WTC11 (cell line): ENCODE results near the gene ZFP69. TPM values are rescaled to one million over a fixed set of nuclear protein-coding genes. Genes with fewer than 3 reads are reported as not detected.

ENCODE experiments used
- AFF4 ChIP-seq: sonication (generic); formaldehyde crosslinking; IDR thresholded peaks from 2 replicates; pipeline ENCODE4 v1.8.1; 2023; ENCODE audit warnings: mild to moderate bottlenecking, missing genetic modification reagents, borderline replicate concordance
- CREB1 ChIP-seq: sonication (generic); formaldehyde crosslinking; IDR thresholded peaks from 2 replicates; pipeline ENCODE4 v1.8.0; 2023; ENCODE audit warnings: mild to moderate bottlenecking, missing genetic modification reagents
- JAZF1 ChIP-seq: fragments of 250-450 bp; sonication (Bioruptor Pico); IDR thresholded peaks from 2 replicates; pipeline ENCODE4 v1.9.0; 2021; ENCODE audit warnings: moderate library complexity, mild to moderate bottlenecking, inconsistent platforms
- MYBL2 ChIP-seq: sonication (generic); formaldehyde crosslinking; IDR thresholded peaks from 2 replicates; pipeline ENCODE4 v1.8.1; 2023; ENCODE audit warnings: mild to moderate bottlenecking, moderate library complexity, missing genetic modification reagents
- NR3C1 ChIP-seq: sonication (generic); formaldehyde crosslinking; conservative IDR thresholded peaks from 2 replicates; pipeline ENCODE4 v1.8.1; 2023; ENCODE audit warnings: low read depth, mild to moderate bottlenecking, missing genetic modification reagents
- RORB ChIP-seq: fragments of 250-450 bp; sonication (Bioruptor Pico); IDR thresholded peaks from 2 replicates; pipeline ENCODE4 v1.9.0; 2021; ENCODE audit warnings: mild to moderate bottlenecking
- SMAD3 ChIP-seq: sonication (generic); formaldehyde crosslinking; IDR thresholded peaks from 2 replicates; pipeline ENCODE4 v1.8.0; 2022; ENCODE audit warnings: missing genetic modification reagents, mild to moderate bottlenecking, borderline replicate concordance
- SMAD4 ChIP-seq: sonication (generic); formaldehyde crosslinking; IDR thresholded peaks from 2 replicates; pipeline ENCODE4 v1.8.0; 2022; ENCODE audit warnings: mild to moderate bottlenecking, missing genetic modification reagents
- SOX15 ChIP-seq: fragments of 250-450 bp; sonication (Bioruptor Pico); IDR thresholded peaks from 2 replicates; pipeline ENCODE4 v1.9.0; 2021; ENCODE audit warnings: mild to moderate bottlenecking
- SP1 ChIP-seq: sonication (generic); formaldehyde crosslinking; conservative IDR thresholded peaks from 2 replicates; pipeline ENCODE4 v1.8.1; 2022; ENCODE audit warnings: missing genetic modification reagents
- STAT6 ChIP-seq: sonication (generic); formaldehyde crosslinking; conservative IDR thresholded peaks from 2 replicates; pipeline ENCODE4 v1.8.1; 2023; ENCODE audit warnings: mild to moderate bottlenecking, low read depth, missing genetic modification reagents, moderate library complexity
- TEAD1 ChIP-seq: sonication (generic); formaldehyde crosslinking; IDR thresholded peaks from 2 replicates; pipeline ENCODE4 v1.8.0; 2022; ENCODE audit warnings: mild to moderate bottlenecking, missing genetic modification reagents
- USF2 ChIP-seq: sonication (generic); formaldehyde crosslinking; IDR thresholded peaks from 2 replicates; pipeline ENCODE4 v1.8.1; 2023; ENCODE audit warnings: mild to moderate bottlenecking, missing genetic modification reagents, moderate library complexity
- ZNF263 ChIP-seq: sonication (generic); formaldehyde crosslinking; IDR thresholded peaks from 2 replicates; pipeline ENCODE4 v1.8.1; 2022; ENCODE audit warnings: low read depth, mild to moderate bottlenecking, moderate library complexity, missing genetic modification reagents
- ZNF317 ChIP-seq: sonication (generic); formaldehyde crosslinking; IDR thresholded peaks from 2 replicates; pipeline ENCODE4 v1.8.1; 2023; ENCODE audit warnings: low read depth, mild to moderate bottlenecking, moderate library complexity, missing genetic modification reagents, borderline replicate concordance
- ZNF423 ChIP-seq: fragments of 250-450 bp; sonication (Bioruptor Pico); IDR thresholded peaks from 2 replicates; pipeline ENCODE4 v2.1.2; 2022; ENCODE audit warnings: mild to moderate bottlenecking, moderate library complexity
- total RNA-seq: library from RNA; stranded (reverse); gene quantifications from 3 replicates; pipeline ENCODE4 v1.2.3, GENCODE V29; 2021
- TF ChIP-seq, protein P1 (sequence below): sonication (generic); formaldehyde crosslinking; IDR thresholded peaks from 2 replicates; pipeline ENCODE4 v1.8.1; 2022; ENCODE audit warnings: mild to moderate bottlenecking, moderate library complexity, missing genetic modification reagents
- TF ChIP-seq, protein P2 (sequence below): sonication (generic); formaldehyde crosslinking; IDR thresholded peaks from 2 replicates; pipeline ENCODE4 v1.8.0; 2022; ENCODE audit warnings: mild to moderate bottlenecking, missing genetic modification reagents
- TF ChIP-seq, protein P3 (sequence below): sonication (generic); formaldehyde crosslinking; IDR thresholded peaks from 2 replicates; pipeline ENCODE4 v1.8.1; 2023; ENCODE audit warnings: mild to moderate bottlenecking, moderate library complexity, missing genetic modification reagents
- TF ChIP-seq, protein P4 (sequence below): sonication (generic); formaldehyde crosslinking; IDR thresholded peaks from 2 replicates; pipeline ENCODE4 v1.8.0; 2022; ENCODE audit warnings: mild to moderate bottlenecking, missing genetic modification reagents
- TF ChIP-seq, protein P5 (sequence below): sonication (generic); formaldehyde crosslinking; IDR thresholded peaks from 2 replicates; pipeline ENCODE4 v1.8.0; 2023; ENCODE audit warnings: mild to moderate bottlenecking, missing genetic modification reagents
- TF ChIP-seq, protein P6 (sequence below): fragments of 250-450 bp; sonication (Bioruptor Pico); IDR thresholded peaks from 2 replicates; pipeline ENCODE4 v1.8.0; 2021; ENCODE audit warnings: mild to moderate bottlenecking

The ZFP69 gene
- total RNA-seq, 1 experiment from 2014 or later: 3.2 TPM

DNA sequence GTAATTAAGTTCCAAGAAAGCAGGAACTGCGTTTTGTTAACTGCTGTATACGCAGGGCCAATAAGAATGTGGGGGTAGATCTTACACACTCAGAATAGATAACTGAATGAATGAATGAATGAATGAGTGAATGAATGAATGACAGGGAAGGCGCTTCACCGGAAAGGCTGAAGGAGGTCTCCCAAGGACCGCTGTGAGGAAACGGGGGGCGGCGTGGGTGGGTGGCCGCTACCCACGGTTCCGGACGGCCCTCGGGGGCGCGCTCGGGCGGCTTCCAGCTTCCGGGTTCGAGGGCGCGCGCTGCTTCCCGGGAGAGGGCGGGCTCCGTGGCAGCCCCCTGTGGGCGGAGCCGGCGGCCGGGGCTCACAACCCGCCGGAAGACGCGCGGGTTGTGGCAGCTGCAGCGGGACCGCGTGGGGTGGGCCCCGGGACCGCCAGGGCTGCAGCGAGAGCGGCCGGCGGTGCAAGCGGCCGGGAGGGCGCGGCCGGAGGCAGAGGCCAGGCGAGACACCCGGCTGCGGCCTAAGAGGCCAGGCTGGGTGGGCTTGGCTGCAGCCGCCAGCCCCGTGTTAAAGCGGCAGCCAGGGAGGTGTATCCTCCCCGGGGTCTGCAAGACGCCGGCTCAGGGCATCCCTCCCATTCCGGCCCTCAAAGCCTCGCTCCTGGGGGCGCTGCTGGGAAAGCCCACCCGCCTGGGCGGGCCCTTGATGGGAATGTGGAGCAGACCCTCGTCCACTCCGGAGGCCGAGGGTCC is at the start of gene ZFP69 (continued):
- TF ChIP-seq AFF4 (CRISPR knock-in tag): no peak
- TF ChIP-seq STAT6 (CRISPR knock-in tag): no peak
- no peak for TF ChIP-seq SOX15
- TF ChIP-seq, protein P1, sequence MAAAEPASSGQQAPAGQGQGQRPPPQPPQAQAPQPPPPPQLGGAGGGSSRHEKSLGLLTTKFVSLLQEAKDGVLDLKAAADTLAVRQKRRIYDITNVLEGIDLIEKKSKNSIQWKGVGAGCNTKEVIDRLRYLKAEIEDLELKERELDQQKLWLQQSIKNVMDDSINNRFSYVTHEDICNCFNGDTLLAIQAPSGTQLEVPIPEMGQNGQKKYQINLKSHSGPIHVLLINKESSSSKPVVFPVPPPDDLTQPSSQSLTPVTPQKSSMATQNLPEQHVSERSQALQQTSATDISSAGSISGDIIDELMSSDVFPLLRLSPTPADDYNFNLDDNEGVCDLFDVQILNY: peak; percentile 80
- peak; percentile 10; the same call in 1 of the 2 replicates for TF ChIP-seq ZNF423 (CRISPR knock-in tag)
- TF ChIP-seq ZNF317 (CRISPR knock-in tag): 0 out of 2 replicates have a peak, but pooled peaks have one; percentile 40
- TF ChIP-seq RORB (CRISPR knock-in tag): no peak
- TF ChIP-seq MYBL2 (CRISPR knock-in tag): no peak
- no peak for TF ChIP-seq JAZF1
- TF ChIP-seq USF2 (CRISPR knock-in tag): no peak
- no peak for TF ChIP-seq ZNF263 (CRISPR knock-in tag)
- no peak; the same call in 1 of the 2 replicates for TF ChIP-seq CREB1 (CRISPR knock-in tag)
- TF ChIP-seq, protein P2, sequence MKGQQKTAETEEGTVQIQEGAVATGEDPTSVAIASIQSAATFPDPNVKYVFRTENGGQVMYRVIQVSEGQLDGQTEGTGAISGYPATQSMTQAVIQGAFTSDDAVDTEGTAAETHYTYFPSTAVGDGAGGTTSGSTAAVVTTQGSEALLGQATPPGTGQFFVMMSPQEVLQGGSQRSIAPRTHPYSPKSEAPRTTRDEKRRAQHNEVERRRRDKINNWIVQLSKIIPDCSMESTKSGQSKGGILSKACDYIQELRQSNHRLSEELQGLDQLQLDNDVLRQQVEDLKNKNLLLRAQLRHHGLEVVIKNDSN (CRISPR knock-in tag): peak; percentile 15; the same call in 1 of the 2 replicates
- TF ChIP-seq SP1: peak; percentile 82
- TF ChIP-seq, protein P3, sequence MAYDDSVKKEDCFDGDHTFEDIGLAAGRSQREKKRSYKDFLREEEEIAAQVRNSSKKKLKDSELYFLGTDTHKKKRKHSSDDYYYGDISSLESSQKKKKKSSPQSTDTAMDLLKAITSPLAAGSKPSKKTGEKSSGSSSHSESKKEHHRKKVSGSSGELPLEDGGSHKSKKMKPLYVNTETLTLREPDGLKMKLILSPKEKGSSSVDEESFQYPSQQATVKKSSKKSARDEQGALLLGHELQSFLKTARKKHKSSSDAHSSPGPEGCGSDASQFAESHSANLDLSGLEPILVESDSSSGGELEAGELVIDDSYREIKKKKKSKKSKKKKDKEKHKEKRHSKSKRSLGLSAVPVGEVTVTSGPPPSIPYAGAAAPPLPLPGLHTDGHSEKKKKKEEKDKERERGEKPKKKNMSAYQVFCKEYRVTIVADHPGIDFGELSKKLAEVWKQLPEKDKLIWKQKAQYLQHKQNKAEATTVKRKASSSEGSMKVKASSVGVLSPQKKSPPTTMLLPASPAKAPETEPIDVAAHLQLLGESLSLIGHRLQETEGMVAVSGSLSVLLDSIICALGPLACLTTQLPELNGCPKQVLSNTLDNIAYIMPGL (CRISPR knock-in tag): peak; percentile 52
- TF ChIP-seq, protein P4, sequence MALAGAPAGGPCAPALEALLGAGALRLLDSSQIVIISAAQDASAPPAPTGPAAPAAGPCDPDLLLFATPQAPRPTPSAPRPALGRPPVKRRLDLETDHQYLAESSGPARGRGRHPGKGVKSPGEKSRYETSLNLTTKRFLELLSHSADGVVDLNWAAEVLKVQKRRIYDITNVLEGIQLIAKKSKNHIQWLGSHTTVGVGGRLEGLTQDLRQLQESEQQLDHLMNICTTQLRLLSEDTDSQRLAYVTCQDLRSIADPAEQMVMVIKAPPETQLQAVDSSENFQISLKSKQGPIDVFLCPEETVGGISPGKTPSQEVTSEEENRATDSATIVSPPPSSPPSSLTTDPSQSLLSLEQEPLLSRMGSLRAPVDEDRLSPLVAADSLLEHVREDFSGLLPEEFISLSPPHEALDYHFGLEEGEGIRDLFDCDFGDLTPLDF: no peak
- TF ChIP-seq, protein P5, sequence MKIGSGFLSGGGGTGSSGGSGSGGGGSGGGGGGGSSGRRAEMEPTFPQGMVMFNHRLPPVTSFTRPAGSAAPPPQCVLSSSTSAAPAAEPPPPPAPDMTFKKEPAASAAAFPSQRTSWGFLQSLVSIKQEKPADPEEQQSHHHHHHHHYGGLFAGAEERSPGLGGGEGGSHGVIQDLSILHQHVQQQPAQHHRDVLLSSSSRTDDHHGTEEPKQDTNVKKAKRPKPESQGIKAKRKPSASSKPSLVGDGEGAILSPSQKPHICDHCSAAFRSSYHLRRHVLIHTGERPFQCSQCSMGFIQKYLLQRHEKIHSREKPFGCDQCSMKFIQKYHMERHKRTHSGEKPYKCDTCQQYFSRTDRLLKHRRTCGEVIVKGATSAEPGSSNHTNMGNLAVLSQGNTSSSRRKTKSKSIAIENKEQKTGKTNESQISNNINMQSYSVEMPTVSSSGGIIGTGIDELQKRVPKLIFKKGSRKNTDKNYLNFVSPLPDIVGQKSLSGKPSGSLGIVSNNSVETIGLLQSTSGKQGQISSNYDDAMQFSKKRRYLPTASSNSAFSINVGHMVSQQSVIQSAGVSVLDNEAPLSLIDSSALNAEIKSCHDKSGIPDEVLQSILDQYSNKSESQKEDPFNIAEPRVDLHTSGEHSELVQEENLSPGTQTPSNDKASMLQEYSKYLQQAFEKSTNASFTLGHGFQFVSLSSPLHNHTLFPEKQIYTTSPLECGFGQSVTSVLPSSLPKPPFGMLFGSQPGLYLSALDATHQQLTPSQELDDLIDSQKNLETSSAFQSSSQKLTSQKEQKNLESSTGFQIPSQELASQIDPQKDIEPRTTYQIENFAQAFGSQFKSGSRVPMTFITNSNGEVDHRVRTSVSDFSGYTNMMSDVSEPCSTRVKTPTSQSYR: no peak
- no peak for TF ChIP-seq SMAD3 (CRISPR knock-in tag)
- TF ChIP-seq SMAD4: no peak
- no peak for TF ChIP-seq NR3C1 (CRISPR knock-in tag)
- TF ChIP-seq, protein P6, sequence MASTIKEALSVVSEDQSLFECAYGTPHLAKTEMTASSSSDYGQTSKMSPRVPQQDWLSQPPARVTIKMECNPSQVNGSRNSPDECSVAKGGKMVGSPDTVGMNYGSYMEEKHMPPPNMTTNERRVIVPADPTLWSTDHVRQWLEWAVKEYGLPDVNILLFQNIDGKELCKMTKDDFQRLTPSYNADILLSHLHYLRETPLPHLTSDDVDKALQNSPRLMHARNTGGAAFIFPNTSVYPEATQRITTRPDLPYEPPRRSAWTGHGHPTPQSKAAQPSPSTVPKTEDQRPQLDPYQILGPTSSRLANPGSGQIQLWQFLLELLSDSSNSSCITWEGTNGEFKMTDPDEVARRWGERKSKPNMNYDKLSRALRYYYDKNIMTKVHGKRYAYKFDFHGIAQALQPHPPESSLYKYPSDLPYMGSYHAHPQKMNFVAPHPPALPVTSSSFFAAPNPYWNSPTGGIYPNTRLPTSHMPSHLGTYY: no peak
- peak; percentile 70 for TF ChIP-seq TEAD1 (CRISPR knock-in tag)
